ENCODE results near the gene TMEM95.

The TMEM95 gene

DNA sequence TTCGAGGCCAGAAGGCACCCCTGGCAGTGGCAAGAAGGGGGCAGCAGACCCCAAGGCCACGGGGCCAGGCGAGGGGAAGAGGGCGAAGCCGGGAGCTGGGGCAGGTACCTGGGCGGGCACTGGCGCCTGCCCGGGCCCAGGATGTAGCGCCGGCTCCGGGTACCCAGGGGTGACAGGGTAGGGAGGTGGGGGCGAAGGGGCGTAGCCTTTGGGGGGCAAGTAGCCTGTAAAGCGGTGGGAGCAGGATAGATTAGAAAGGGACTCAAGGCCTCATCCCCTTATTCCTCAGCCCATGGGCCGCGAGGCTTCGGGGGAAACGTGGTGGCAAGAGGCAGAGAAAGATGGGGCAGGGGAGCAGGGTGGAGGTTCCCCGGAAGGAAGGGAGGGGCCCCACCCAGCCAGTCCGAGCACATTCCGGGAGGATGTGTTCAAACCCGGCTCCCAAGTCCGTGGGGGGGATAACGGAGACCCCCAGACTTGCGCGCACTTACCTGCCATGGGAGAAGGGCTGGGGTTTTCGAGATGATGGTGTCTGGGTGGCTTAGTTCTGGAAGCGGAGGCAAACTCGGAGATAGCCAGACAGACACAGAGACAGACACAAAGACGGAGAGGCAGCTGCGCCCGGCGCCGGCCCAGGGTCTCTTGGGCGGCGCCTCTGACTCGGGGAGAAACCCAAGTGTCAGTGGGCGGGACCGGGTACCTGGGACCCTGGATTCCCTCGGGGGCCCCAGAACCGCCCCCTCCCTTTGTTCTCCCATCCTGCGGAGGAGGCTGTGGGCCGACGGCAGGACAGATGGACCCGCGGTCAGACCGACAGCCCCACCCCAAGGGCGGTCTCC lies 38.9 kb downstream of the TMEM95 start:
- Histone ChIP-seq H3K4me3 (ENCODE audit: low read depth in 1 of 2, low read length in 1 of 2) (peak overlapping the region; percentile 74 to 93), H3K9me3 (no peaks in the 10 kb centered on the region), H3K27me3 (peaks cover 16% of the 10 kb centered on the region), H3K4me1 (ENCODE audit: control insufficient read depth in 1 of 2, insufficient read depth in 1 of 2, low read depth in 1 of 2, low read length in 1 of 2) (peaks cover 14 to 18% of the 10 kb centered on the region in 2 experiments), H3K36me3 (no peaks in the 10 kb centered on the region), H3K27ac (peak overlapping the region; percentile 87)
- TF ChIP-seq, protein P1, sequence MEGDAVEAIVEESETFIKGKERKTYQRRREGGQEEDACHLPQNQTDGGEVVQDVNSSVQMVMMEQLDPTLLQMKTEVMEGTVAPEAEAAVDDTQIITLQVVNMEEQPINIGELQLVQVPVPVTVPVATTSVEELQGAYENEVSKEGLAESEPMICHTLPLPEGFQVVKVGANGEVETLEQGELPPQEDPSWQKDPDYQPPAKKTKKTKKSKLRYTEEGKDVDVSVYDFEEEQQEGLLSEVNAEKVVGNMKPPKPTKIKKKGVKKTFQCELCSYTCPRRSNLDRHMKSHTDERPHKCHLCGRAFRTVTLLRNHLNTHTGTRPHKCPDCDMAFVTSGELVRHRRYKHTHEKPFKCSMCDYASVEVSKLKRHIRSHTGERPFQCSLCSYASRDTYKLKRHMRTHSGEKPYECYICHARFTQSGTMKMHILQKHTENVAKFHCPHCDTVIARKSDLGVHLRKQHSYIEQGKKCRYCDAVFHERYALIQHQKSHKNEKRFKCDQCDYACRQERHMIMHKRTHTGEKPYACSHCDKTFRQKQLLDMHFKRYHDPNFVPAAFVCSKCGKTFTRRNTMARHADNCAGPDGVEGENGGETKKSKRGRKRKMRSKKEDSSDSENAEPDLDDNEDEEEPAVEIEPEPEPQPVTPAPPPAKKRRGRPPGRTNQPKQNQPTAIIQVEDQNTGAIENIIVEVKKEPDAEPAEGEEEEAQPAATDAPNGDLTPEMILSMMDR (IDR thresholded peaks at IDR 0.05) = no peak

DNA sequence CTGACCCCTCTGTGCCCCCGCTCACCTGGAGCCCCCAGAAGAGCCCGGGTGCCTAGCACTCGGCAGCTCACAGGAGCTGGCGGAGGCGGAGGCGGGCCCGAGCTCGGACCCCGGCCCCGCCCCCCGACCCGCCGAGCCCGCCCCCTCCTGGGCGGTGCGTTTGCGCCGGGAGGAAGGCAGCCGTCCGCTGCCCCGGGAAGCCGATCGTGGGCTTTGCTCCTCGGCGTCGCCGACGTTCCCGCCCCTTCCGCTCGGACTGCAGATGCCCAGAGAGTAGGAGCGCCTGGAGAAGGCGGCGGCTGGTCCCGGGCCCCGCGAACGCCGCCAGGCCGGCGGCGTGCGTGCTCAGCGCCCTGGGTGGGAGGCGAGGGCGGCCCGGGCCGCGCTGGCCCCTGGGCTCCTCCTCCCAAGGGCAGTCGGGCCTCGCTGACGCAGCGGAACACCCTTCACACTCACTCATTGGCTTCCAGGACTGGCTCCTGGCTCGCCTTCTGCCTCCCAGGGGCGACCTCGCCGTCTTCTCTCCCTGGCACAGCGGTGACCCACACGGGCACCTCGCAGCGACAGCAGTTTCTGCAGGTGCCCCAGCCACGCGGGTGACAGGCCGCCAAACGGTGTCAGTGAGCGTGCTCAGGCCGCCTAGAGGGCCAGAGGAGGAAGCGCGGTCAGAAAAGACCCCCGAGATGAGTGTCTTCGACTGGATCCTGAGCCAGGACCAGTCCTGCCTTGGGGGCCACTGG lies 39.7 kb downstream of the TMEM95 start, which contains the start of gene PLSCR3:
Gene PLSCR3 (minus strand): TSS at position 74 of the 740 bp plus-strand sequence. CDS start 415 bp downstream, outside the sequence.
- H3K4me3 ChIP-seq (ENCODE audit: low read depth in 1 of 2, low read length in 1 of 2) = peak within 1 kb of the TSS; percentile 74 to 93
- no peaks in the 10 kb centered on the region for H3K36me3 ChIP-seq
- H3K9me3 ChIP-seq = no peaks in the 10 kb centered on the region
- TF ChIP-seq, protein P1 (IDR thresholded peaks at IDR 0.05) = peak; percentile 47
- peaks cover 16% of the 10 kb centered on the region for H3K27me3 ChIP-seq
- peak within 1 kb of the TSS; percentile 87 for H3K27ac ChIP-seq
- H3K4me1 ChIP-seq (ENCODE audit: control insufficient read depth in 1 of 2, insufficient read depth in 1 of 2, low read depth in 1 of 2, low read length in 1 of 2) = peaks cover 14 to 18% of the 10 kb centered on the region in 2 experiments

DNA sequence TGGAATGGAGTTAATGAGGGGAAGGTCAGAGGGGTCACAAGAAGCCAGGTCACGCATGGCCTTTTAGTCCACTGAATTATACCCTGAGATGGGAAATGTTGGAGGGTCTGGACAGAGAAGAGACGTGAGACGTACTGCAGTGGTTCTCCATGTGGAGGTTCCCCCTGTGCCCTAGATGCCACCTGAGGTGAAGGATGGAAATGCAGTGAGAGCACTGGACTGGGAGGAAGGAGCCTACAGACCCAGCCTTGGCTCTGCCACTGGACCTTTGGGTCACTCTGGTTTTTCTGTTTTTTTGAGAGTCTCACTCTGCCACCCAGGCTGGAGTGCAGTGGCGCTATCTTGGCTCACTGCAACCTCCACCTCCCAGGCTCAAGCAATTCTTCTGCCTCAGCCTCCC lies 41.2 kb downstream of the TMEM95 start:
- peaks cover 14 to 18% of the 10 kb centered on the region in 2 experiments for H3K4me1 ChIP-seq (ENCODE audit: control insufficient read depth in 1 of 2, insufficient read depth in 1 of 2, low read depth in 1 of 2, low read length in 1 of 2)

DNA sequence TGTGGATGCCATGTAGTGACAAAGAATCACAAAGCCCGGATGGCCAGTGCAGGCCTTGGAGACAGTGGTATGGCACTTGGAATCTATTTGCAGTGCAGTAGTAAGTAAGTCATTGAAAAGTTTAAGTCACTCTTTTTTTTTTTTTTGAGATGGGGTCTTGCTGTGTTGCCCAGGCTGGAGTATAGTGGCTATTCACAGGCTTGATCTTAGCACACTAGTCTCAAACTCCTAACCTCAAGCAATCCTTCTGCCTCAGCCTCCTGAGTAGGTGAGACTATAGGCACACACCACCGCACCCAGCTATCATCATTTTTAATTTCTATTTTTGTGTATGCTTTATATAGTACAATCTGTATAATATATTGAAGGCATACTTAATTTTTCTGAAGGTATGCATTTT lies 43.7 kb downstream of the TMEM95 start:
- Histone ChIP-seq H3K9me3 (no peaks in the 10 kb centered on the region), H3K4me3 (ENCODE audit: low read depth in 1 of 2, low read length in 1 of 2) (no peak overlapping the region), H3K4me1 (ENCODE audit: control insufficient read depth in 1 of 2, insufficient read depth in 1 of 2, low read depth in 1 of 2, low read length in 1 of 2) (peaks cover 21 to 26% of the 10 kb centered on the region in 2 experiments), H3K27ac (no peak overlapping the region), H3K27me3 (peaks cover 4% of the 10 kb centered on the region), H3K36me3 (no peaks in the 10 kb centered on the region)
- TF ChIP-seq, protein P1 (IDR thresholded peaks at IDR 0.05) = no peak

More for the DNA sequence above, 41.2 kb downstream of the TMEM95 start:
- no peaks in the 10 kb centered on the region for H3K36me3 ChIP-seq
- H3K9me3 ChIP-seq = no peaks in the 10 kb centered on the region
- peaks cover 16% of the 10 kb centered on the region for H3K27me3 ChIP-seq
- H3K27ac ChIP-seq = no peak overlapping the region
- no peak overlapping the region for H3K4me3 ChIP-seq (ENCODE audit: low read depth in 1 of 2, low read length in 1 of 2)
- TF ChIP-seq, protein P1 (IDR thresholded peaks at IDR 0.05) = no peak

DNA sequence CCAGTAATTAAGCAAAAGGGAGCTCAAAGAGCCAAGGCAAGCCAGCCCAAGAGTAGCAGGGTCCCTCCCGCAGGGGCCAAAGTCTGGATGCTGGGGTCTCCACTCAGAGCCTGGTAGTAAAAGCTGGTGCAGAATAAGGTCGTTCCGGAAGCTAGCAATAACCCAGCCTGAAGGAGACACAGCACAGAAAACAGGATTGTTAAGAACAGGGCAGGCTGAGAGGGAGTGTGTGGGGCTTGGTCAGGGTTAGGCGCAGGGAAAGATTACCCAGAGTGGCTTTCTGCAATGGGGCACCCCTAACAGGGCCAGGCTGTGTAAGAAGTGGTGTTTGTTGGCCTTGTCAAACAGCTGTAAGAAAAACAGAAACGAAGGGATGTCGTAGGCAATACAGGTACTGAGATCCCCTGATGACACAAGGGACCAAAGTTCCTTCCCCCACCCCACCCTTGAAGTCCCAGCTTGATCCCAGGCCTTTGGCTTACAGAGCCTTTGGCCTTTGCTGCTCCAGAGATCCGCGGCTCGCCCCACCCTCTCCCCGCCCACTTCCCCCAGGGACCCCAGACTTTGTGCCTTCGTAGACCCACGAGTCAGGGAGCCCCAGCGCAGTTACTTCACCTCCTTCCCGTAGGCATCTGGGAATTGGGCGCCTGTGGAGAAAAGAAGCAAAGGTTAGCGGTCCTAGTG lies 48.2 kb downstream of the TMEM95 start:
- TF ChIP-seq, protein P1 (IDR thresholded peaks at IDR 0.05) = no peak
- Histone ChIP-seq H3K27ac (peak overlapping the region; percentile 72), H3K9me3 (no peaks in the 10 kb centered on the region), H3K27me3 (peaks cover 40% of the 10 kb centered on the region), H3K4me1 (ENCODE audit: control insufficient read depth in 1 of 2, insufficient read depth in 1 of 2, low read depth in 1 of 2, low read length in 1 of 2) (peaks cover 14 to 30% of the 10 kb centered on the region in 2 experiments), H3K36me3 (no peaks in the 10 kb centered on the region), H3K4me3 (ENCODE audit: low read depth in 1 of 2, low read length in 1 of 2) (peak overlapping the region; percentile 65 to 71)

Measured in neutrophil (primary cell).